Erythroblast (primary cell): Measurements from ENCODE around the gene MS4A4E.
"Not testable (repeated sequence)": the region's sequence is repeated elsewhere in the genome, so short reads cannot be mapped to it uniquely, and the experiment has no call there.

ENCODE experiments used
- DNase-seq, 2 experiments: peaks; one replicate each; lab custom pipeline; 2025; lab: John Stamatoyannopoulos, UW
- GATA1 ChIP-seq: IDR thresholded peaks from 2 replicates; pipeline ENCODE4 v1.6.1; 2011; ENCODE audit warnings: low read depth, mild to moderate bottlenecking, control low read depth, low read length, moderate library complexity
- POLR2A ChIP-seq: IDR thresholded peaks from 2 replicates; pipeline ENCODE4 v1.6.1; 2011; ENCODE audit warnings: mild to moderate bottlenecking, low read length

MS4A4E gene

GRCh38 chr11:60155931-60156330, 87.0 kb downstream of the MS4A4E start:
- no peak for TF ChIP-seq POLR2A
- DNase-seq: no peak

- not testable (repeated sequence) for DNase-seq
Measured at GRCh38 chr11:60152727-60153126, 90.2 kb downstream of the MS4A4E start.

- DNase-seq: no peak
- TF ChIP-seq GATA1: no peak
- TF ChIP-seq POLR2A: no peak
Measured at GRCh38 chr11:60150279-60150678, 92.7 kb downstream of the MS4A4E start.
